Left renal pelvis (tissue), 4 donors: ENCODE results near the gene OR4B1. TPM values are rescaled to one million over a fixed set of nuclear protein-coding genes. Genes with fewer than 3 reads are reported as not detected.

Experiments
- DNase-seq, 4 donors: peaks; one replicate each; pipeline ENCODE4 v3.0.0-alpha.2; 2013; ENCODE audit warnings: low read depth in 4 of 4, low spot score in 3 of 4
- polyA plus RNA-seq, 4 donors: library from polyadenylated mRNA; unstranded; fragments of 120-200 nt; gene quantifications; one replicate each; pipeline ENCODE4 v1.2.1, GENCODE V29; 2013; ENCODE audit not compliant: insufficient read length in 4 of 4

OR4B1 gene
- polyA plus RNA-seq, 4 donors = not detected

GRCh38 chr11:48248902-48249301 lies 32.3 kb downstream of the OR4B1 start:
- no peak for DNase-seq

- DNase-seq = no peak
Measured at GRCh38 chr11:48261600-48261999, 45.0 kb downstream of the OR4B1 start.

- DNase-seq = no peak
Measured at GRCh38 chr11:48263423-48263911, 46.9 kb downstream of the OR4B1 start, which contains the start of gene OR4X1. TSS of gene OR4X1 (plus strand) at chr11:48263861. CDS start at chr11:48263861, 0 bp downstream.

Other genes starting within 250 kb of the OR4B1 start
- gene PTPRJ, start 236.3 kb upstream of the OR4B1 start, polyA plus RNA-seq = 10 to 100 TPM in 3 of 4 donors, 1 to 10 TPM in 1; 9.0 to 25.1 (median 23.9) TPM
- not detected for gene OR4X2, start 28.3 kb downstream of the OR4B1 start, polyA plus RNA-seq
- not detected for gene OR4X1, start 47.1 kb downstream of the OR4B1 start, polyA plus RNA-seq
- not detected for gene OR4S1, start 89.4 kb downstream of the OR4B1 start, polyA plus RNA-seq
- gene OR4C3, start 108.1 kb downstream of the OR4B1 start, polyA plus RNA-seq = not detected
- gene OR4C5, start 149.7 kb downstream of the OR4B1 start, polyA plus RNA-seq = not detected